Stimulated activated CD8-positive, alpha-beta memory T cell treated with anti-CD3 and anti-CD28 coated beads, Interleukin-12 subunit alpha, Interleukin-12 subunit beta, amount 100 ng/mL, for 1 hour (primary cell): Measurements from ENCODE around the gene DNAI1.
"Not testable (repeated sequence)": the region's sequence is repeated elsewhere in the genome, so short reads cannot be mapped to it uniquely, and the experiment has no call there.

Experiments used
- DNase-seq: peaks from one replicate; pipeline ENCODE4 v3.0.0-alpha.2; 2020; ENCODE audit warnings: low read depth

The DNAI1 gene

DNA sequence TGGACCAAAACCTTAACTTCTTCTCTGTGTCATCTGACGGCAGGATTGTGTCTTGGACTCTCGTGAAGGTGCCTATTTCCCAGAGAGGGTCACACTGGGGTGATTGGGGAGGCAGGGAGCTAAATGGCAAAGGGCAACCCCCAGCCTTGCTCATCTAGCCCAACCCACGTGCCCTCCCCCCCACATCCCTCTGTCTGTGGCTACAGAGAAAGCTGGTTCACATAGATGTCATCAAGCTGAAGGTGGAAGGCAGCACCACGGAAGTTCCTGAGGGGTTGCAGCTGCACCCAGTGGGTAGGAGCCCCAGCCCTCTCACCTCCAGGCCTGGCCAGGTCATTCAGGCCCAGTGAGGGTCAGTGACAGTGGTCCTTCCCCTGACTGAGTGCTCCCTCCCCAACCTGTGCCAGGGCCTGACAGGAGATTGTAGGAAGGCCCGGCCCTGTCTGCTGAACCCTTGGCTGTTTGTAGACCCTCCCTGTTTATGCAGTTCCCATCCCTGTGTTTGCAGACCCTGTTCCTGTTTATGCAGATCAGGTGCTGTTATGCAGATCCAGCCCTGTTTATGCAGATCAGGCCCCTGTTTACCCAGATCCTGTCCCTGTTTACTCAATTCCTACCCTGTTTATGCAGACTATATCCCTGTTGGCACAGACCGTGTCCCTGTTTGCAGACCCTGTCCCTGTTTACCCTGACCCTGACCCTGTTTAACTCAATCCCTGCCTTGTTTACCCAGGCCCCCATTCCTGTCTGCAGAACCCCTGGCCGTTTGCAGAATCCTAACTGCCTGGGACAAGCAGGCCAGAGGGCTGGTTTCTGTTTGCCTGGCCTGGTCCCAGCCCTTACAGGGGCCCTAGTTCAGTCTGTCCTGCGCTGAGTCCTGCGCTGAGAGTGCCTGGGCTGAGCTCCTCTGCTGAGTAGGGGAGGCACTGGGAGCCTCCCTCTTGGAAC, 53.8 kb downstream of the DNAI1 start:
- DNase-seq, result no peak

GRCh38 chr9:34513567-34514214, 55.1 kb downstream of the DNAI1 start:
- DNase-seq, result no peak

DNA sequence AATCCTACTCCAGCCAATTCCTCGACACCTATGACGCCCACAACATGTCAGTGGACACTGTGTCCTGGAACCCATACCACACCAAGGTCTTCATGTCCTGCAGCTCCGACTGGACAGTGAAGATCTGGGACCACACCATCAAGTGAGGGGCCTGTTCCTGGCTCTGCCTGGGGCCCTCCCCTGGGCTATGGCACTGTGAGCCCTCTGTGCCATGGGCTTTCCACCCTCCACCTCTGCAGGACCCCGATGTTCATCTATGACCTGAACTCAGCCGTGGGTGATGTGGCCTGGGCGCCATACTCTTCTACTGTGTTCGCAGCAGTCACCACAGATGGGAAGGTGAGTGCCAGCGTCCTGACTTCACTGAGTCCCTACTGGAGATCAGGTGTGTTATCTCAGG, 55.8 kb downstream of the DNAI1 start:
- DNase-seq, result no peak

DNA sequence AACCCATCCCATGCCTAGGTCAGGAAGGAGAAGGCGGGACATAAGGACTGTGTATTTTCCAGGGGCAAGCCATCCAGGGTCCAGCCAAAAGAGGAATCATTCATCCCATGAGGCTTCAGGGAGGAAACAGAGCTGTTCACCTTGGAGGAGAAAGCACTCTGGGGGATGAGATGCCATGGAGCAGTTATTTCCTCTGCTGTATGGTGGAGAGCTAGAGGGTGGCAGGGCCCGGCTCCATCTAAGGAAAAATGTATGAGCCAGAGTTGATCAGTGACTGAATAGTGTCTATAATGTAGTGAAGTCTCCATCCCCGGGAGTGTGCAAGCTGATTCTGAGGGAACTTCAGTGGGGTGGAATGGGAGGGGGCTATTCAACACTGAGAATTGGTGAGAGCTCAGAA, 56.2 kb downstream of the DNAI1 start:
- no peak for DNase-seq

- no peak for DNase-seq
These were observed 57.4 kb downstream of the DNAI1 start for GRCh38 chr9:34515959-34516358.

DNA sequence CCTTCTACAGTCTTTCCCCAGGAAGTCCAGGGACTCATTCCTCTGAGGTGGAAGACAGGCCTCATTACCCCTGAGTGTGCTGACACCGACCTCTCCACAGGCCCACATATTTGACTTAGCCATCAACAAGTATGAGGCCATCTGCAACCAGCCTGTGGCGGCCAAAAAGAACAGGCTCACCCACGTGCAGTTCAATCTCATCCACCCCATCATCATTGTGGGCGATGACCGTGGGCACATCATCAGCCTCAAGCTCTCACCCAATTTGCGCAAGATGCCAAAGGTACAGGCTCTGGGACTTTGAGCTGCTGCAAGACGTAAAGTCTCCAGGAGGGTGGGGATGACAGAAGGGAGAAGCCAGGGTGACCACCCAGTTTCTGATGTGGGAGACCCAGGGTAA, 58.6 kb downstream of the DNAI1 start:
- no peak for DNase-seq

GRCh38 chr9:34518110-34518616, 59.6 kb downstream of the DNAI1 start:
- no peak for DNase-seq

GRCh38 chr9:34518896-34519295, 60.3 kb downstream of the DNAI1 start:
- DNase-seq, result no peak

DNA sequence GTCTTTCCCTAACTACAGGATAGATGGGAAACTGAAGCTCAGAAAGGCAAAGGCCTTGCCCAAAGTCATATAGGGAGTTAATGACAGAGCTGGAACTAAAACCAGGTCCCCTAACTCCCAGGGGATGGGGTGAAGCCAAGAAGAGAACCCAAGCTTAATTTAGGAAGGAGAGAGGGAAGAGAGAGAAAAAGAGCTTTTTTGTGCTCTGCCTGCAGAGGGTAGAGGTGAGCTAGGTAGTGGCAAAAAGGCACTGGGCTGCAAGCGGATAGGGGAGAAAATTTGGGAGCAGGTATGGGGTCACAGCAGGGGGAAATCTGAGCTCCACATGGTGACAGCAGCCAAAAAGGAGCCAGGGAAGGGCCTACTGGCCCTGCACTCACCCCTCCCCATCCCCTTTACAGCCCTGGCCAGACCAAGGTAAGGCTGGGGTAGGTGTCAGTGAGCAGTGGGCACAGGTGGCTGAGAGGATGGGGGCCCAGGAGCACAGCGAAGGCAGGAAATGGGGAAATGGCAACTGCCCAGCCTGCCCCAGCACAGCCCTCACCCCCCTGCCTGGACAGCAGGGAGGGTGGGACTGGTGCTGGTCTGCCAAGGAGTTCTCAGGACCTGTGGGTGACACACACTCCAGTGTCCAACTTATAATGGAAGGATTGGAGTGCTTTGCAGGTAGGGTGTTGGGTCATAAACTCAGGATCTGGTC, 60.9 kb downstream of the DNAI1 start:
- DNase-seq, result no peak

DNA sequence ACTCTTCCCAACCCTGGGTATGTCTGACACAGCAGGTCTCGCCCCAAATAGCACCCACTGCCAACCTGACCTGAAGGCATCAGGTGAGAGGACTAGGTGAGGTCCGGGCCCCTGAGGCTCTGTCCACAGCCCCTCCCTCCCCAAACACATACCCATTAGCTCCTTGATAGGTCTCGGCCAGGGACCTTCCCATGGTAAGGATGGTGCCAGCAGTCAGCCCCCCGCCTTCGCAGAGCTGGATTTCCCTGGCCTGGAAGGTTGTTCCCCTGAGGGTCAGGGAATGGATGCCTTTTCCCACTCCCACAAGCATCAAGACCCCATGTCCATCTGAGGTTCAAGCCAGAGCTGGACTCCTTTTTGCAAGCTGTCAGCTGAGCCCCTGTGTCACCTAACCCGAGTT, 61.5 kb downstream of the DNAI1 start:
- DNase-seq, result no peak

GRCh38 chr9:34520505-34521385, 62.1 kb downstream of the DNAI1 start:
- no peak for DNase-seq

GRCh38 chr9:34521406-34522045, 62.9 kb downstream of the DNAI1 start:
- DNase-seq, result no peak

DNA sequence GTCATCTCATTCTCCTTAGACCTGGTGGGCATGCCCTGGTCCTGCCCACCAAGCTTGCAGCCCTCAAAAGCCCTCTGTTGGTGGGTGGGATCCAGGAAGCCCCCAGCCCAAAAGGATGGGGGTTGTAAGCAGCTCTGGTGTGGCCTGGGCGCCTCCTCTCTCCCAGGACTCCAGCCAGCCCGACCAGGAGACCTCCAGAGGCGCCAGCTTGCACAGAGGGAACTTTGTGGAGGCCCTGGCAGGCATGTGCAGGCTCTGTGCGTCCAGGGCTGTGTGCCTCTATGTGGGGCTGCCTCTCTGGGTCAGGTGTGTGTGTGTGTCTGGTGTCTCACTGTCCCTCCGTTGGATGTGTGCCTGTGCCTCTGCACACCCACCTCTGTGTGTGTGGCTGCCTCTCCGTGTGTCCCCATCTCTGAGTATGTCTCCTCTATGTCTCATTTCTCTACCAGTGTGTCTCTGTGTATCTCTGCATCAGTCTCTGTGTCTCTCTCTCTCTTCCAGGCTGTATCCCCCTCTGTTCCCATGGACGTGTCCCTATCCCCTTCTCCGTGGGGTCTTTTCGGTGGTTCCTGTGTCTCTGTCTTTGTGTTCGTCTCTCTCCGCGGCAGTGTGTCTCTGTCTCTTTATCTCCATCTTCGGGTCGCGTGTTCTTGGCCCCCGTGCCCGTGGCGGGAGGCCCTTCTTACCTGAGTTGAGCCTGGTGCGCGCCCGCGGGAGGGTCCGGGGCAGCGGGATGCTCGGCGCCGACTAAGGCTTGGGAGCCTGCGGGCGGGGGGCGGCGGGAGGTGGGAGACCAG, 63.7 kb downstream of the DNAI1 start:
- DNase-seq, result no peak

- DNase-seq, result peak; percentile 75
These were observed 64.6 kb downstream of the DNAI1 start, which contains the start of gene ENHO for GRCh38 chr9:34522971-34523797. Gene ENHO (minus strand): TSS chr9:34522990. CDS start chr9:34521695, 1,295 bp downstream.

GRCh38 chr9:34524349-34524748, 65.7 kb downstream of the DNAI1 start:
- DNase-seq, result no peak

DNA sequence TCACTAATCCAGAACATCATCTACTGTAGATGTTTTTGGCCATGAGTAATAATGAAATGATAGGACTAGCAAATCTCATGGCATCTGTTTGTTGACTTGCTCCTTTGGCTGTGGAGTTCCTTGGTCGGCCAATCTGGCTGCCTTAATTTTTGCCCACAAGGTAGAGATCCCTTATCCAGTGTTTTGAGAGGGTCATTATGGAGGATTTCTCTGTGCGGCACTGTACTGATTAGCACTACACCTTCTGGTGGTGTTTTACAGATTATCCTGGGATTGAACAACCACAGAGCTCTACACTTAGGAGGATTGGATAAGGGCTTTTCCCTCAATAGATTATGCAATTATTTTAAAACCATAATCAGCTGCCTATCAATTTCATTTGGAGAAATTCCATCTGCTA, 67.4 kb downstream of the DNAI1 start:
- no peak for DNase-seq

DNA sequence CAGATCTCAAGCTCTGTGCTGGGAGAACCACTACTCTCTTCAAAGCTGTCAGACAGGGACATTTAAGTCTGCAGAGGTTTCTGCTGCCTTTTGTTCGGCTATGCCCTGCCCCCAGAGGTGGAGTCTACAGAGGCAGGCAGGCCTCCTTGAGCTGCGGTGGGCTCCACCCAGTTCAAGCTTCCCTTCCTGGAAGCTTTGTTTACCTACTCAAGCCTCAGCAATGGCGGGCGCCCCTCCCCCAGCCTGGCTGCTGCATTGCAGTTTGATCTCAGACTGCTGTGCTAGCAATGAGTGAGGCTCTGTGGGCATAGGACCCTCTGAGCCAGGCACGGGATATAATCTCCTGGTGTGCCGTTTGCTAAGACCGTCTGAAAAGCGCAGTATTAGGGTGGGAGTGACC, 73.4 kb downstream of the DNAI1 start:
- not testable (repeated sequence) for DNase-seq

- no peak for DNase-seq
These were observed 78.1 kb downstream of the DNAI1 start for GRCh38 chr9:34536685-34537084.

- no peak for DNase-seq
These were observed 82.2 kb downstream of the DNAI1 start for GRCh38 chr9:34540827-34541226.
